Neural cell (in vitro differentiated cells): ENCODE results near the gene OXLD1. TPM values are rescaled to one million over a fixed set of nuclear protein-coding genes. Genes with fewer than 3 reads are reported as not detected.

Experiments
- H2AFZ ChIP-seq: fragments of 200-600, 300-800 bp; sonication (generic), shearing (Covaris generic); 2 replicates; pipeline ENCODE4 v1.6.0; 2014; ENCODE audit warnings: low read depth, mild to moderate bottlenecking, antibody characterized with exemption, low read length, moderate library complexity
- H3F3A ChIP-seq: fragments of 200-600 bp; shearing (Covaris generic); 2 replicates; pipeline ENCODE4 v1.6.1; 2016; ENCODE audit warnings: mild to moderate bottlenecking, moderate library complexity, mixed read lengths, antibody characterized with exemption, low read length; ENCODE audit not compliant: insufficient read depth, poor library complexity, severe bottlenecking
- H3K27ac ChIP-seq: fragments of 200-600, 300-800 bp; sonication (generic), shearing (Covaris generic); 2 replicates; pipeline ENCODE4 v1.5.1; 2014; ENCODE audit warnings: mild to moderate bottlenecking, low read length, moderate library complexity
- H3K27me3 ChIP-seq: fragments of 300-800, 200-600 bp; sonication (generic), shearing (Covaris generic); 2 replicates; pipeline ENCODE4 v1.6.0; 2014; ENCODE audit warnings: mild to moderate bottlenecking, low read depth, low read length, moderate library complexity; ENCODE audit not compliant: insufficient read depth
- H3K36me3 ChIP-seq: fragments of 300-800, 200-600 bp; sonication (generic), shearing (Covaris generic); 2 replicates; pipeline ENCODE4 v1.5.1; 2014; ENCODE audit warnings: mild to moderate bottlenecking, antibody characterized with exemption, low read length, moderate library complexity; ENCODE audit not compliant: insufficient read depth
- H3K4me2 ChIP-seq: fragments of 300-800, 200-600 bp; sonication (generic), shearing (Covaris generic); 2 replicates; pipeline ENCODE4 v1.6.0; 2014; ENCODE audit warnings: mild to moderate bottlenecking, low read length
- H3K4me3 ChIP-seq: fragments of 300-800, 200-600 bp; sonication (generic), shearing (Covaris generic); 2 replicates; pipeline ENCODE4 v1.5.1; 2014; ENCODE audit warnings: mild to moderate bottlenecking, low read length, moderate library complexity
- H3K79me2 ChIP-seq: fragments of 200-600 bp; shearing (Covaris generic); replicated peaks from 2 replicates; pipeline ENCODE4 v1.6.0; 2014; ENCODE audit warnings: mild to moderate bottlenecking, low read length, moderate library complexity; ENCODE audit not compliant: insufficient read depth
- H3K9ac ChIP-seq: fragments of 300-800, 200-600 bp; sonication (generic), shearing (Covaris generic); 2 replicates; pipeline ENCODE4 v1.6.1; 2016; ENCODE audit warnings: mild to moderate bottlenecking, low read length, mixed read lengths
- H3K9me2 ChIP-seq: fragments of 200-600 bp; shearing (Covaris generic); 2 replicates; pipeline ENCODE4 v1.6.1; 2016; ENCODE audit warnings: mild to moderate bottlenecking, low read length, mixed read lengths; ENCODE audit not compliant: insufficient read depth
- H3K9me3 ChIP-seq: fragments of 200-600, 300-800 bp; sonication (generic), shearing (Covaris generic); 2 replicates; pipeline ENCODE4 v1.6.1; 2016; ENCODE audit warnings: mild to moderate bottlenecking, mixed run types, low read length, moderate library complexity, mixed read lengths
- H4K20me1 ChIP-seq: fragments of 200-600 bp; shearing (Covaris generic); 2 replicates; pipeline ENCODE4 v1.6.1; 2016; ENCODE audit warnings: mild to moderate bottlenecking, mixed run types; ENCODE audit not compliant: insufficient read depth
- CTCF ChIP-seq: fragments of 450-650 bp; IDR thresholded peaks from 2 replicates; pipeline ENCODE4 v1.5.1; 2014; ENCODE audit warnings: antibody characterized with exemption, mild to moderate bottlenecking, moderate library complexity; ENCODE audit not compliant: poor library complexity, severe bottlenecking
- EP300 ChIP-seq: fragments of 450-650 bp; conservative IDR thresholded peaks from 2 replicates; pipeline ENCODE4 v1.6.1; 2014; ENCODE audit warnings: antibody characterized with exemption, mild to moderate bottlenecking, moderate library complexity; ENCODE audit not compliant: poor library complexity, severe bottlenecking
- EZH2 ChIP-seq: fragments of 200-600, 300-800 bp; shearing (Covaris generic), sonication (generic); IDR thresholded peaks from 2 replicates; pipeline ENCODE4 v1.6.1; 2014; ENCODE audit warnings: antibody characterized with exemption, low read length, borderline replicate concordance, mild to moderate bottlenecking; ENCODE audit not compliant: insufficient read depth, poor library complexity, severe bottlenecking
- MXI1 ChIP-seq: fragments of 450-650 bp; conservative IDR thresholded peaks from 2 replicates; pipeline ENCODE4 v1.6.1; 2014; ENCODE audit warnings: antibody characterized with exemption, mild to moderate bottlenecking; ENCODE audit not compliant: poor library complexity, severe bottlenecking
- POLR2AphosphoS5 ChIP-seq: IDR thresholded peaks from 2 replicates; pipeline ENCODE4 v1.6.1; 2012
- RAD21 ChIP-seq: fragments of 450-650 bp; conservative IDR thresholded peaks from 2 replicates; pipeline ENCODE4 v1.6.1; 2014; ENCODE audit warnings: antibody characterized with exemption, mild to moderate bottlenecking, moderate library complexity
- REST ChIP-seq: IDR thresholded peaks from 2 replicates; pipeline ENCODE4 v1.6.1; 2012; ENCODE audit warnings: borderline replicate concordance
- SMC3 ChIP-seq: fragments of 450-650 bp; conservative IDR thresholded peaks from 2 replicates; pipeline ENCODE4 v1.6.1; 2014; ENCODE audit warnings: antibody characterized with exemption, mild to moderate bottlenecking, moderate library complexity; ENCODE audit not compliant: poor library complexity
- TAF1 ChIP-seq: IDR thresholded peaks from 2 replicates; pipeline ENCODE4 v1.6.1; 2012; ENCODE audit warnings: low read depth
- polyA plus RNA-seq: library from polyadenylated mRNA; depleted of rRNA; stranded (reverse); fragments of >200 nt; gene quantifications from 2 replicates; pipeline ENCODE4 v1.2.3, GENCODE V29; 2014

Gene OXLD1
- polyA plus RNA-seq, 1 donor from 2014 or later = 61.0 TPM

DNA sequence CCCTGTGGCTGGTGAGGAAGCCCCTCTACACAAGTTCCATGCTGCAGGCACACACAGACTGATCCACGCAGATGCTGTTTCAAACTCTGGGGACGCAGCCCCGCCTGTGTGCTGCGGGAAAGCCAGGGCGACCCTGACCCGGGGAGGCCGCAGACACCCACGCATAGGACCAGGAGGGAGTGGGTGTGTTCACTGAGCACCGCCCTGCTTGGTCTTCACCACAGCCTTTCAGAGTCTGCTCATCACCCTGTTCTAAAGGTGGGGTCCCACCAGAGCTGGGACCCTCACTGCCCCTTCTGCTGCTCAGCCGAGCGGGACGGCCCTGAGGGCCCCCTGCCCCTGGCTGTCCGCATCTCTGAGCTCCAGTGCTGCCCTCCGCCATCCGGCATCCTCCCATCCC lies 21.9 kb downstream of the OXLD1 start:
- H3K27ac ChIP-seq = no peak overlapping the region
- H3K79me2 ChIP-seq = no peaks in the 10 kb centered on the region
- H3K36me3 ChIP-seq = no peaks in the 10 kb centered on the region
- no peaks in the 10 kb centered on the region for H4K20me1 ChIP-seq
- no peaks in the 10 kb centered on the region for H3K9me2 ChIP-seq
- peaks cover 11% of the 10 kb centered on the region for H3K27me3 ChIP-seq
- no peak overlapping the region for H2AFZ ChIP-seq
- no peak overlapping the region for H3K4me2 ChIP-seq
- TF ChIP-seq REST = no peak
- no peak for TF ChIP-seq MXI1
- TF ChIP-seq SMC3 = no peak
- TF ChIP-seq EP300 = no peak
- TF ChIP-seq CTCF = no peak
- no peak for TF ChIP-seq TAF1
- no peak for TF ChIP-seq EZH2
- no peak for TF ChIP-seq RAD21
- no peak for TF ChIP-seq POLR2AphosphoS5
- H3K9me3 ChIP-seq = peaks cover 7% of the 10 kb centered on the region
- H3F3A ChIP-seq = no peaks in the 10 kb centered on the region
- no peak overlapping the region for H3K9ac ChIP-seq
- H3K4me3 ChIP-seq = no peak overlapping the region

DNA sequence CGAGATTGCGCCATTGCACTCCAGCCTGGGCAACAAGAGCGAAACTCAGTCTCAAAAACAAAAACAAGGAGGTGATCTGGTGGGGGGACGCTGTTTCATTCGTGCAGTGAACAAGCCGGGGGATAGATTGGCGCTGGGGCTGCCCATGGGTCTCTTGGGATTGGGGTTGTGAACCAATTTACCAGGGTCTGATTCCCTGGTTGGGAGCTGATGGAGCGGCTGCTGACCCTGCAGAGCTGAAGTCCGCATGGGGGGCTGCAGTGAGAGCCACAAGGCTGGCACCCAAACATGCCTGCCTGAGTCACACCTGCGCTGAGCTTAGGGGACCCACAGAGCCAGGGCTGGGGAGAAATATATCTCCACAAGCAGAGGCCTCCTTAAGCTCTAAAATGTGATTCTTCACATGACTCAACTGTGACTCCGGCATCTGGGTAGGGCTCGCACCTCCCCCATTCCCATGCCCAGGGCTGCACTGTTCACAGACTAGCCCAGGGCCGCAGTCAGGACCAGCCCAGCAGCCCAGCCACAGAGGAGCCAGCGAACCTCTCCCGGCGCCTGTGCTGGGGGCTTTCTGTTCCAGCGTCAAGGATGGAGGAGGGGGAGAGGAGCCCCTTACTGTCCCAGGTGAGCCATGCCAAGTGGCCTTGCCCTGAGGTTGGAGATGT lies 24.4 kb downstream of the OXLD1 start:
- Histone ChIP-seq H3K9me3 (no peaks in the 10 kb centered on the region), H2AFZ (no peak overlapping the region), H3K79me2 (no peaks in the 10 kb centered on the region), H3K4me2 (no peak overlapping the region), H3K4me3 (no peak overlapping the region), H3K9ac (no peak overlapping the region), H3K36me3 (no peaks in the 10 kb centered on the region), H3K9me2 (no peaks in the 10 kb centered on the region), H3F3A (no peaks in the 10 kb centered on the region), H3K27me3 (no peaks in the 10 kb centered on the region), H3K27ac (no peak overlapping the region), H4K20me1 (no peaks in the 10 kb centered on the region)
- TF ChIP-seq MXI1 = no peak
- TF ChIP-seq RAD21 = no peak
- no peak for TF ChIP-seq EP300
- TF ChIP-seq TAF1 = no peak
- no peak for TF ChIP-seq EZH2
- TF ChIP-seq POLR2AphosphoS5 = no peak
- TF ChIP-seq SMC3 = no peak
- no peak for TF ChIP-seq REST
- no peak for TF ChIP-seq CTCF
